Transverse colon (tissue), 4 donors: Measurements from ENCODE around the gene RCL1. TPM values are rescaled to one million over a fixed set of nuclear protein-coding genes. Genes with fewer than 3 reads are reported as not detected.

Experiments
- DNase-seq: peaks from one replicate; pipeline ENCODE4 v3.0.0-alpha.2; 2019
- H3K27ac ChIP-seq, 4 donors: fragments of 200-600 bp; sonication (generic); 2 replicates each; pipeline ENCODE4 v1.5.1; 2016 to 2018; ENCODE audit warnings: inconsistent platforms in 4 of 4
- H3K27me3 ChIP-seq: fragments of 200-600 bp; sonication (generic); 2 replicates; pipeline ENCODE4 v1.5.1; 2017; ENCODE audit warnings: inconsistent platforms
- H3K36me3 ChIP-seq, 4 donors: fragments of 200-600 bp; sonication (generic); 2 replicates each; pipeline ENCODE4 v1.5.1; 2017 to 2019; ENCODE audit warnings: inconsistent platforms in 4 of 4
- H3K4me1 ChIP-seq, 4 donors: fragments of 200-600 bp; sonication (generic); 2 replicates each; pipeline ENCODE4 v1.5.1; 2017 to 2020; ENCODE audit warnings: inconsistent platforms in 4 of 4
- H3K4me3 ChIP-seq, 4 donors: fragments of 200-600 bp; sonication (generic); 1 replicate in 1 of 4; 2 replicates in 3 of 4; pipeline versions ENCODE4 v1.5.1 to v1.6.1; 2017 to 2019; ENCODE audit warnings: inconsistent platforms in 4 of 4
- H3K9me3 ChIP-seq, 2 donors: fragments of 200-600 bp; sonication (generic); 2 replicates each; pipeline ENCODE4 v1.5.1; 2017 to 2019; ENCODE audit warnings: inconsistent platforms in 2 of 2
- EP300 ChIP-seq: sonication (generic); formaldehyde crosslinking; IDR thresholded peaks from one replicate; pipeline ENCODE4 v1.6.1; 2017; ENCODE audit warnings: antibody characterized with exemption, low read depth
- POLR2A ChIP-seq: fragments of 450-650 bp; IDR thresholded peaks from one replicate; pipeline ENCODE4 v1.6.1; 2016; ENCODE audit warnings: antibody characterized with exemption, mild to moderate bottlenecking, moderate library complexity
- POLR2AphosphoS5 ChIP-seq, 3 donors: sonication (generic); formaldehyde crosslinking; IDR thresholded peaks; one replicate each; pipeline ENCODE4 v1.6.1; 2016; ENCODE audit warnings: antibody characterized with exemption in 3 of 3
- WGBS, 2 donors: methylation state at CpG; one replicate each; pipeline ENCODE4 v1.1.5; 2018; ENCODE audit warnings: low coverage in 1 of 2; 5-methylcytosine and 5-hydroxymethylcytosine counted together
- in situ Hi-C, 4 donors: fragments of 200-750 bp; cut with MboI; loops; one replicate each; pipeline versions ENCODE4 v1.15.0 to v1.15.1; 2017; ENCODE audit warnings: low sequenced_read_pairs in 3 of 4, low pct_ligation_motif_present in 1 of 4, low pct_unique_long_range_greater_than_20kb in 1 of 4
- intact Hi-C: fragments of 100-400 bp; cut with DNase I; formaldehyde crosslinking; loops from one replicate; pipeline ENCODE4 v1.15.1; 2023; ENCODE audit warnings: low total_unique reads
- total RNA-seq, 4 donors: library from RNA; depleted of rRNA; stranded (reverse); fragments of >200 nt; gene quantifications; one replicate each; pipeline ENCODE4 v1.1.0, GENCODE V29; 2016
- TF ChIP-seq, protein P1 (sequence below), 5 experiments: fragments of 200-600 bp in 3 of 5; fragments of 450-650 bp in 2 of 5; sonication (generic) in 3 of 5; IDR thresholded peaks; 1 replicate in 2 of 5; 2 replicates in 3 of 5; pipeline ENCODE4 v1.5.1; 2016 to 2017; ENCODE audit warnings: antibody characterized with exemption in 5 of 5, inconsistent platforms in 3 of 5, mild to moderate bottlenecking in 2 of 5, moderate library complexity in 1 of 5

The RCL1 gene
- total RNA-seq, 4 donors from 2014 or later: 2.6 to 23.5 (median 7.3) TPM

DNA sequence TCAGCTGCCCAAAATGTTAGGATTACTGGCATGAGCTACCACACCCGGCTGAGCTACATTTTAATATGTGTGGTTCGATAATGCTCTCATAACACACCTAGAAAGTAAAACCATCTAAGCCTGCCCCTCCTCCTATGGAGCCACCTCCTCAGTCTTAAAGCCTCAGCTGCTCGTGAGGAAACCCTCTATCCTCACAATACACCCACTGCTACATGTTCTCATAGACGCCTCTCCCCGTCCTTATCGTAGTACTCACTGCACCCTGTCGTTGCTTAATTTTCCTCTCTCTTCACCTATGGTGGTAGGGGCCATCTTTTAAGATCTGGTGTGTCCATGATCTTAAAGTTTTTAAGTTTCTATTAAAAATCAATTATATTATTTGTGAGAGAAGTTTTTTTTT lies 72.9 kb downstream of the RCL1 start:
- 94 to 100% methylated on average over 5 to 7 of the region's 7 CpGs for WGBS, 2 donors
- H3K36me3 ChIP-seq: peaks cover 0 to 2% (median 0%) of the 10 kb centered on the region in 4 donors
- H3K4me3 ChIP-seq: no peak overlapping the region
- no peak overlapping the region for H3K27ac ChIP-seq
- H3K4me1 ChIP-seq: no peaks in the 10 kb centered on the region
- no peak for TF ChIP-seq POLR2A
- TF ChIP-seq POLR2AphosphoS5 (IDR thresholded peaks at IDR 0.05): no peak
- TF ChIP-seq, protein P1, sequence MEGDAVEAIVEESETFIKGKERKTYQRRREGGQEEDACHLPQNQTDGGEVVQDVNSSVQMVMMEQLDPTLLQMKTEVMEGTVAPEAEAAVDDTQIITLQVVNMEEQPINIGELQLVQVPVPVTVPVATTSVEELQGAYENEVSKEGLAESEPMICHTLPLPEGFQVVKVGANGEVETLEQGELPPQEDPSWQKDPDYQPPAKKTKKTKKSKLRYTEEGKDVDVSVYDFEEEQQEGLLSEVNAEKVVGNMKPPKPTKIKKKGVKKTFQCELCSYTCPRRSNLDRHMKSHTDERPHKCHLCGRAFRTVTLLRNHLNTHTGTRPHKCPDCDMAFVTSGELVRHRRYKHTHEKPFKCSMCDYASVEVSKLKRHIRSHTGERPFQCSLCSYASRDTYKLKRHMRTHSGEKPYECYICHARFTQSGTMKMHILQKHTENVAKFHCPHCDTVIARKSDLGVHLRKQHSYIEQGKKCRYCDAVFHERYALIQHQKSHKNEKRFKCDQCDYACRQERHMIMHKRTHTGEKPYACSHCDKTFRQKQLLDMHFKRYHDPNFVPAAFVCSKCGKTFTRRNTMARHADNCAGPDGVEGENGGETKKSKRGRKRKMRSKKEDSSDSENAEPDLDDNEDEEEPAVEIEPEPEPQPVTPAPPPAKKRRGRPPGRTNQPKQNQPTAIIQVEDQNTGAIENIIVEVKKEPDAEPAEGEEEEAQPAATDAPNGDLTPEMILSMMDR (IDR thresholded peaks at IDR 0.05): no peak
- no peak for TF ChIP-seq EP300
- DNase-seq: no peak
- H3K27me3 ChIP-seq: no peaks in the 10 kb centered on the region
- intact Hi-C loops: no loop called here
- H3K9me3 ChIP-seq: no peaks in the 10 kb centered on the region
- in situ Hi-C loops: loop anchor here in 1 of 4 donors (10.0 kb wide), 1 partner anchor 59 kb away; no protein-coding TSS in a partner anchor

DNA sequence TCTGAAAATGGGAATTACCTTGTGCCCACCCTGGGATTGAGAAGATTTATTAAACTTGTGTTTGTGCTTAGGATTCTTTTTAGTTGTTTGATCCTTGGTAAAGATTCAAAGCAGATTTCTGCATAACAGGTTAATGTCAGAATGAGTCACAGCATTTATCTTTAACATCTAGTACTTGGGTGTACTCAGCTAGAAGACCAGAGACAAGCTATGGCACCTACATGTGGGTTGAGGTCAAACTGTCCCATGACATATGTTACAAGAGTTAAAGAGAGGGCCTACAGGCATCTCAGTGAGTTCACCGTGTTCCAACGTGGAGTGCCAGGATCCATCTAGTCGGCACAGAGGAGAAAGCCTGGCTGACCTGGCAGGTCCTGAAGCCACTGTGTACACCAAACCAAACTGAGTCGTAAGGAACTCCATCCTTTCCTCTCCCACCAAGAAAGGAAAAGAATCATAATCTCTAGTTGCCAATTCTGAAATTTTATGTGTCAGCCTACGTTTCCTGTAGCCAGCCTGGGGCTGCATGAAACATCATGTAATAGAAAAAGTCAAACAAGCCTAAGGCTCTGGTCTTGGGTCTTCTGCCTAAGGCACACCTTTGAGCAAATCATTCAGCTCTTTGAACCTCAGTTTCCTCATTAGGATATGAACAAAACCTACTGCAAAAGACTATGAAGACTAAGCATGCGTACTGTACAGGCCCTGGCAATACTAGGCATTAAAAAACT lies 73.7 kb downstream of the RCL1 start:
- 93 to 100% methylated on average over 1 to 6 of the region's 6 CpGs for WGBS, 2 donors
- in situ Hi-C loops: loop anchor here in 1 of 4 donors (10.0 kb wide), 1 partner anchor 58 kb away; no protein-coding TSS in a partner anchor

DNA sequence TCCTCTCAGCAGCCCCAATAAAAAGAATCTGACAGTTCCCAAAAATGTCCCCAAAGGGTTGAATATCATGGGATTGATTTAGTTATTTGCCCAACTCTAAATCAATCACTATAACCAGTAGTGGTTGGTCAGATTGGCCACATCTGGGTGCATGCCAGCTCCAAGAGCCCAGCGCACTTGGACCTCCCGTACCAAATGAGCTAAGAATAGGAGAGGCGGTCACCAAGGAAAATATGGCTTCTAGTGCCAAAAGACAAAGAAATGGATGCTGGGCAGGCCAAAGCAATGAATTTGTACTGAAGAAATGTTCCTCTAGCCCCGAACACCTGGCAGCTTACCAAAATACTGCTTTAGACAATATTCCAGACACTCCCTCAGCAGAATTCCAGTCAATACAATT lies 80.3 kb downstream of the RCL1 start:
- no peak for DNase-seq
- in situ Hi-C loops (no loop called here), intact Hi-C loops (no loop called here)
- no peaks in the 10 kb centered on the region for H3K4me1 ChIP-seq
- no peak overlapping the region for H3K27ac ChIP-seq
- no peaks in the 10 kb centered on the region for H3K36me3 ChIP-seq
- TF ChIP-seq, protein P1 (IDR thresholded peaks at IDR 0.05): no peak
- TF ChIP-seq EP300: no peak
- H3K27me3 ChIP-seq: no peaks in the 10 kb centered on the region
- 81 to 96% methylated on average over 3 to 4 of the region's 4 CpGs for WGBS, 2 donors
- H3K4me3 ChIP-seq: no peak overlapping the region
- H3K9me3 ChIP-seq: no peaks in the 10 kb centered on the region

More for the DNA sequence above, 73.7 kb downstream of the RCL1 start:
- Histone ChIP-seq H3K27ac (no peak overlapping the region), H3K9me3 (no peaks in the 10 kb centered on the region), H3K36me3 (no peaks in the 10 kb centered on the region), H3K27me3 (no peaks in the 10 kb centered on the region), H3K4me1 (no peaks in the 10 kb centered on the region), H3K4me3 (no peak overlapping the region)
- no peak for TF ChIP-seq POLR2AphosphoS5 (IDR thresholded peaks at IDR 0.05)
- no peak for TF ChIP-seq EP300
- TF ChIP-seq POLR2A: no peak
- TF ChIP-seq, protein P1 (IDR thresholded peaks at IDR 0.05): no peak
- DNase-seq: no peak
- intact Hi-C loops: no loop called here

DNA sequence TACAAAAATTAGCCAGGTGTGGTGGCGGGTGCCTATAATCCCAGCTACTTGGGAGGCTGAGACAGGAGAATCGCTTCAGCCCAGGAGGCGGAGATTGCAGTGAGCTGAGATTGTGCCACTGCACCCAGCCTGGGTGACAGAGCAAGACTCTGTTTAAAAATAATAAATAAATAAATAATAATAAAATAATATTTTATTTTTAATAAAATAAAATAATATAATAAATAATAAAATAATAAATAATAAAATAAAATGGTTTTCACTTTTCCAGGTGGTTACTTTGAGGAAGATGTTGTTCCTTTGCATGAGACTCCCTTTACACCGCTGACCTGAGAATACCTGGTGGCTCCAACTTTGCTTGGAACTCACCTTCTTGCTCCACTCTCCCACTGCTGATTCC lies 82.8 kb downstream of the RCL1 start:
- no peaks in the 10 kb centered on the region for H3K9me3 ChIP-seq
- intact Hi-C loops (no loop called here), in situ Hi-C loops (no loop called here)
- H3K4me1 ChIP-seq: no peaks in the 10 kb centered on the region
- DNase-seq: no peak
- no peaks in the 10 kb centered on the region for H3K27me3 ChIP-seq
- no peak overlapping the region for H3K4me3 ChIP-seq
- no peak overlapping the region for H3K27ac ChIP-seq
- 96 to 99% methylated on average over 4 of the region's 4 CpGs for WGBS, 2 donors
- TF ChIP-seq POLR2AphosphoS5 (IDR thresholded peaks at IDR 0.05) (no peak), EP300 (no peak), POLR2A (no peak)
- TF ChIP-seq, protein P1 (IDR thresholded peaks at IDR 0.05): no peak
- no peaks in the 10 kb centered on the region for H3K36me3 ChIP-seq
